Measurements from ENCODE around the gene FBXW7. TPM values are rescaled to one million over a fixed set of nuclear protein-coding genes. Genes with fewer than 3 reads are reported as not detected.

The FBXW7 gene
- total RNA-seq, 4 donors from 2014 or later: 72.2 to 105 (median 87.1) TPM

DNA sequence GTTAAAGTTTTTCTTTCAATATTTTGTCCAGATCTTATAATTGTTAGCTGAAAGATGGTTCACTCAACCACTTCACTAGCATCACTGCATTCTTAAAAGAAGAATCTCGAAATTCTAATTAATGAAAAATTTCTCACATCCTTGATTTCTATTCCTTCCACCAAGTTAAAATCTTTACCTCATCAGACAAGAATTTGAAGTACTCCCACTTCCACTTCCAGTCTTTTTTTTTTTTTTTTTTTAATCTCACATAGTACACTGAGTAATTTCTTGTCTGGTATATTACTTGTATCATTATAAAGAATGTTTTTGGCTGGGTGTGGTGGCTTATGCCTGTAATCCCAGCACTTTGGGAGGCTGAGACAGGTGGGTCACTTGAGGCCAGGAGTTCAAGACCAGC is 73.2 kb downstream of the FBXW7 start:
- 83 to 88% methylated on average over 1 of the region's 1 CpG for WGBS, 2 donors
- Histone ChIP-seq H3K27me3 (no peaks in the 10 kb centered on the region), H3K4me1 (peaks cover 9 to 10% of the 10 kb centered on the region in 2 donors)

DNA sequence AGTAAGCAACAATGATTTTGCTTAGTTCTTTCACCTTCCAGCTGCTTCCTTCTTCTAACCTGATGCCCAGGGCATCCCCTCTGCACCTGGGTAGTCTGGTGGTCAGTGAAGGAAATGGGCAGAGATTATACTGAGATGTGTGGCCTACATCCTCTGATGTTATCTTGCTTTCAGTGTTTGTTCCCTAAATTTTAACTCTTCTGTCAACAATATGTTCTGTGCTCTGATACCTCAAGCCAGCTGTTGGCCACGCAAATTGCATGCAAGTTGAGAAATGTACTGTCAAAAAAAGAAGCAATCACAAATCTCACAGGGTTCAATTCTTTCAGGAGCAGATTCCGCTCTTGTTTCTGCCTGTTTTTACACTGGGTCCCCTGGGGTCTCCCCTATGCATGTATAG is 73.8 kb downstream of the FBXW7 start:
- TF ChIP-seq CTCF (IDR thresholded peaks at IDR 0.05) (no peak), POLR2A (IDR thresholded peaks at IDR 0.05) (no peak)
- no peak for DNase-seq
- intact Hi-C loops (cut with DNase I): no loop called here
- H3K9me3 ChIP-seq: no peaks in the 10 kb centered on the region
- H3K36me3 ChIP-seq: no peaks in the 10 kb centered on the region
- no peaks in the 10 kb centered on the region for H3K27me3 ChIP-seq
- no peak overlapping the region for H3K27ac ChIP-seq
- peaks cover 9 to 10% of the 10 kb centered on the region in 2 donors for H3K4me1 ChIP-seq
- H3K4me3 ChIP-seq (replicated peaks in 1 of 3): no peak overlapping the region
- 95 to 97% methylated on average over 2 of the region's 2 CpGs for WGBS, 2 donors

More for the DNA sequence above, 73.2 kb downstream of the FBXW7 start:
- H3K36me3 ChIP-seq: no peaks in the 10 kb centered on the region
- intact Hi-C loops (cut with DNase I): no loop called here
- no peak for TF ChIP-seq POLR2A (IDR thresholded peaks at IDR 0.05)
- TF ChIP-seq CTCF (IDR thresholded peaks at IDR 0.05): no peak
- no peaks in the 10 kb centered on the region for H3K9me3 ChIP-seq
- H3K4me3 ChIP-seq (replicated peaks in 1 of 3): no peak overlapping the region
- no peak for DNase-seq
- H3K27ac ChIP-seq: no peak overlapping the region

- 95 to 98% methylated on average over 1 of the region's 1 CpG for WGBS, 2 donors
- intact Hi-C loops (cut with DNase I): no loop called here
- Histone ChIP-seq H3K4me1 (peaks cover 9 to 10% of the 10 kb centered on the region in 2 donors), H3K4me3 (replicated peaks in 1 of 3) (no peak overlapping the region), H3K27ac (no peak overlapping the region), H3K27me3 (no peaks in the 10 kb centered on the region), H3K9me3 (no peaks in the 10 kb centered on the region), H3K36me3 (no peaks in the 10 kb centered on the region)
- no peak for DNase-seq
- TF ChIP-seq CTCF (IDR thresholded peaks at IDR 0.05) (no peak), POLR2A (IDR thresholded peaks at IDR 0.05) (no peak)
Measured at GRCh38 chr4:152460488-152460887, 75.4 kb downstream of the FBXW7 start.

DNA sequence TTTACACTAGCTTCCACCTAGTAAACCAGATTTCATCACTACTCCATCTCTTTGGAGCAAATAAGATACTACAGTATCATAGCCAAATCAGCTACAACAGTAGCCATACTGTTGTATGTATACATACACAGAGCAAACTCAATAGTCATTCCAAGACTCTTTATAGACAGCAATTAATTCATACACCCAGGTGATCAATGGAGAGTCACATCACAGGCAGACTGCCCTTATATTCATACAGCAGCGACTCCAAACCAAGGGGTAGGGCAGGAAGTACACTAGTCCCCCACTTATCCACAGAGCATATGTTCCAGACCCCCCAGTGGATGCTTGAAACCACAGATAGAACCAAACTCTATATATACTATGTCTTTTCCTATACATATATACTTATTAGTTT is 76.6 kb downstream of the FBXW7 start:
- H3K27me3 ChIP-seq: no peaks in the 10 kb centered on the region
- H3K4me1 ChIP-seq: peaks cover 4 to 13% of the 10 kb centered on the region in 2 donors
- no peak for TF ChIP-seq POLR2A (IDR thresholded peaks at IDR 0.05)
- TF ChIP-seq CTCF (IDR thresholded peaks at IDR 0.05): no peak
- WGBS, 2 donors: 95 to 100% methylated on average over 1 of the region's 1 CpG
- H3K36me3 ChIP-seq: no peaks in the 10 kb centered on the region
- no peak overlapping the region for H3K27ac ChIP-seq
- DNase-seq: no peak
- no peak overlapping the region for H3K4me3 ChIP-seq (replicated peaks in 1 of 3)
- H3K9me3 ChIP-seq: no peaks in the 10 kb centered on the region
- intact Hi-C loops (cut with DNase I): no loop called here

- TF ChIP-seq POLR2A (IDR thresholded peaks at IDR 0.05) (no peak), CTCF (IDR thresholded peaks at IDR 0.05) (no peak)
- DNase-seq: no peak
- H3K27ac ChIP-seq: no peak overlapping the region
Measured at GRCh38 chr4:152458801-152459302, 77.0 kb downstream of the FBXW7 start.

More at GRCh38 chr4:152458801-152459302, 77.0 kb downstream of the FBXW7 start:
- Histone ChIP-seq H3K4me1 (peaks cover 0 to 13% of the 10 kb centered on the region in 2 donors), H3K4me3 (replicated peaks in 1 of 3) (no peak overlapping the region), H3K9me3 (no peaks in the 10 kb centered on the region), H3K36me3 (no peaks in the 10 kb centered on the region), H3K27me3 (no peaks in the 10 kb centered on the region)
- 87 to 92% methylated on average over 1 of the region's 1 CpG for WGBS, 2 donors
- intact Hi-C loops (cut with DNase I): no loop called here

Data from thyroid gland (tissue), 4 donors.